ENCODE data around the gene APLN. TPM values are rescaled to one million over a fixed set of nuclear protein-coding genes. Genes with fewer than 3 reads are reported as not detected.

The APLN gene
- total and polyA plus RNA-seq, 9 of the 15 experiments (the other 6 are each of a cell fraction or from before 2014, with no cell fraction given), result 0.04 to 0.06 TPM; not detected in 7

GRCh38 chrX:129629837-129630236 lies 24.9 kb downstream of the APLN start (continued):
- TF ChIP-seq, protein P1, sequence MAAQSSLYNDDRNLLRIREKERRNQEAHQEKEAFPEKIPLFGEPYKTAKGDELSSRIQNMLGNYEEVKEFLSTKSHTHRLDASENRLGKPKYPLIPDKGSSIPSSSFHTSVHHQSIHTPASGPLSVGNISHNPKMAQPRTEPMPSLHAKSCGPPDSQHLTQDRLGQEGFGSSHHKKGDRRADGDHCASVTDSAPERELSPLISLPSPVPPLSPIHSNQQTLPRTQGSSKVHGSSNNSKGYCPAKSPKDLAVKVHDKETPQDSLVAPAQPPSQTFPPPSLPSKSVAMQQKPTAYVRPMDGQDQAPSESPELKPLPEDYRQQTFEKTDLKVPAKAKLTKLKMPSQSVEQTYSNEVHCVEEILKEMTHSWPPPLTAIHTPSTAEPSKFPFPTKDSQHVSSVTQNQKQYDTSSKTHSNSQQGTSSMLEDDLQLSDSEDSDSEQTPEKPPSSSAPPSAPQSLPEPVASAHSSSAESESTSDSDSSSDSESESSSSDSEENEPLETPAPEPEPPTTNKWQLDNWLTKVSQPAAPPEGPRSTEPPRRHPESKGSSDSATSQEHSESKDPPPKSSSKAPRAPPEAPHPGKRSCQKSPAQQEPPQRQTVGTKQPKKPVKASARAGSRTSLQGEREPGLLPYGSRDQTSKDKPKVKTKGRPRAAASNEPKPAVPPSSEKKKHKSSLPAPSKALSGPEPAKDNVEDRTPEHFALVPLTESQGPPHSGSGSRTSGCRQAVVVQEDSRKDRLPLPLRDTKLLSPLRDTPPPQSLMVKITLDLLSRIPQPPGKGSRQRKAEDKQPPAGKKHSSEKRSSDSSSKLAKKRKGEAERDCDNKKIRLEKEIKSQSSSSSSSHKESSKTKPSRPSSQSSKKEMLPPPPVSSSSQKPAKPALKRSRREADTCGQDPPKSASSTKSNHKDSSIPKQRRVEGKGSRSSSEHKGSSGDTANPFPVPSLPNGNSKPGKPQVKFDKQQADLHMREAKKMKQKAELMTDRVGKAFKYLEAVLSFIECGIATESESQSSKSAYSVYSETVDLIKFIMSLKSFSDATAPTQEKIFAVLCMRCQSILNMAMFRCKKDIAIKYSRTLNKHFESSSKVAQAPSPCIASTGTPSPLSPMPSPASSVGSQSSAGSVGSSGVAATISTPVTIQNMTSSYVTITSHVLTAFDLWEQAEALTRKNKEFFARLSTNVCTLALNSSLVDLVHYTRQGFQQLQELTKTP (IDR thresholded peaks at IDR 0.05; ENCODE audit: low read depth in 1 of 2, partially characterized antibody in 2 of 2), result no peak
- TF ChIP-seq NR4A1 (CRISPR knock-in tag; IDR thresholded peaks at IDR 0.05) (no peak), NR4A1 (tag; IDR thresholded peaks at IDR 0.05) (no peak), KLF16 (IDR thresholded peaks at IDR 0.05) (no peak), KDM1A (IDR thresholded peaks at IDR 0.05) (no peak), CCNT2 (IDR thresholded peaks at IDR 0.05; ENCODE audit: borderline replicate concordance, extremely low read depth, insufficient read length, low read depth, low read length) (no peak)

DNA sequence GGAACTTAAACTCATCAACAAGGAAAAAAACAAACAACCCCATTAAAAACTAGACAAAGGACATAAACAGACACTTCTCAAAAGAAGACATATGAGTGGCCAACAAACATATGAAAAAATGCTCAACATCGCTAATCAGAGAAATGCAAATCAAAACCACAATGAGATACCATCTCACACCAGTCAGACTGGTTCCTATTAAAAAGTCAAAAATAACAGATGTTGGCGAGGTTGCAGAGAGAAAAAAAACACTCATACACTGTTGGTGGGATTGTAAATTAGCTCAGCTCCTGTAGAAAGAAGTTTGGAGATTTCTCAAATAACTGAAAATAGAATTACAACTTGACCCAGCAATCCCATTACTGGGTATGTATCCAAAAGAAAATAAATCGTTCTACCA lies 28.7 kb downstream of the APLN start:
- WGBS (ENCODE audit: insufficient coverage, low coverage, missing lambda C conversion rate), result 0% methylated on average over 2 of the region's 3 CpGs
- H4K20me1 ChIP-seq (replicated peaks; ENCODE audit: control insufficient read depth, insufficient read depth, low read length), result no peaks in the 10 kb centered on the region
- no peak for ATAC-seq
- no peaks in the 10 kb centered on the region for H3K36me3 ChIP-seq (ENCODE audit: control insufficient read depth, insufficient read depth, low read length)
- H3K27ac ChIP-seq (ENCODE audit: extremely low read depth, low read depth, low read length), result no peak overlapping the region
- in situ Hi-C loops (cut with MboI) (no loop called here), intact Hi-C loops (cut with micrococcal nuclease) (no loop called here)
- no peaks in the 10 kb centered on the region for H3K79me2 ChIP-seq (ENCODE audit: control insufficient read depth, insufficient read depth, low read length)
- no peaks in the 10 kb centered on the region for H3K9me3 ChIP-seq (replicated peaks; ENCODE audit: control insufficient read depth, insufficient read depth, low read depth, low read length)
- no peaks in the 10 kb centered on the region for H3K4me1 ChIP-seq (replicated peaks in 1 of 2; ENCODE audit: control insufficient read depth in 2 of 2, insufficient read depth in 2 of 2, low read length in 2 of 2)
- H2AFZ ChIP-seq (ENCODE audit: low read depth, low read length), result no peak overlapping the region
- ChIA-PET CTCF (ENCODE audit: low intra/inter-chr PET ratio) (no interaction called here), POLR2A (interaction anchor here (1.3 kb wide), 1 partner anchor 10 kb away, joined by 3 read pairs; no protein-coding TSS in a partner anchor)
- H3K4me3 ChIP-seq, result no peak overlapping the region
- no peaks in the 10 kb centered on the region for H3K27me3 ChIP-seq (ENCODE audit: control insufficient read depth in 2 of 2, insufficient read depth in 2 of 2, low read length in 2 of 2)
- no TSS peak for BruUV-seq (replicated peaks)
- no peak for DNase-seq (ENCODE audit: extremely low read depth in 1 of 4, low spot score in 3 of 4)
- H3K9ac ChIP-seq (ENCODE audit: insufficient read depth in 1 of 2, low read depth in 2 of 2, low read length in 2 of 2), result no peak overlapping the region
- no peak overlapping the region for H3K4me2 ChIP-seq (ENCODE audit: insufficient read depth, low read length)
- TF ChIP-seq FOXP1 (CRISPR knock-in tag; IDR thresholded peaks at IDR 0.05) (no peak), ZNF239 (CRISPR knock-in tag; IDR thresholded peaks at IDR 0.05) (no peak), FUS (optimal IDR thresholded peaks at IDR 0.05; ENCODE audit: low read depth, low read length) (no peak), ZKSCAN3 (CRISPR knock-in tag; IDR thresholded peaks at IDR 0.05) (no peak), ZNF583 (CRISPR knock-in tag; IDR thresholded peaks at IDR 0.05) (no peak), CBFB (CRISPR knock-in tag; IDR thresholded peaks at IDR 0.05) (no peak), TCF7L2 (IDR thresholded peaks at IDR 0.05; ENCODE audit: low read depth, low read length) (no peak), FOSL1 (tag; conservative IDR thresholded peaks at IDR 0.05) (no peak), NCOR1 (IDR thresholded peaks at IDR 0.05) (no peak), JUN (IDR thresholded peaks at IDR 0.05; ENCODE audit: borderline replicate concordance, low read depth, low read length) (no peak), JUN (CRISPR knock-in tag; IDR thresholded peaks at IDR 0.05; ENCODE audit: borderline replicate concordance) (no peak)
- H3K9me1 ChIP-seq (ENCODE audit: control insufficient read depth, insufficient read depth, low read length), result no peaks in the 10 kb centered on the region
- FAIRE-seq, result no peak
